Activated naive CD4-positive, alpha-beta T cell treated with anti-CD3 and anti-CD28 coated beads, Interleukin-2, amount 10 ng/mL, durations not matched to agents 7 days and 5 days (primary cell): ENCODE results near the gene ATP12A.

Experiments
- CTCF ChIA-PET: fragments of 350-600 bp; sonication (Branson Sonifier 250); formaldehyde crosslinking; loops from one replicate; lab custom pipeline; 2021; ENCODE audit warnings: antibody characterized with exemption; lab: Charles Lee
- DNase-seq: peaks from one replicate; pipeline ENCODE4 v3.0.0-alpha.2; 2020
- H3K27ac Mint-ChIP-seq: one replicate; pipeline ENCODE4 v1.8.0; 2021; ENCODE audit warnings: mild to moderate bottlenecking, moderate library complexity, mixed read lengths
- H3K27me3 Mint-ChIP-seq: one replicate; pipeline ENCODE4 v1.8.0; 2021; ENCODE audit warnings: mild to moderate bottlenecking, mixed read lengths
- H3K36me3 Mint-ChIP-seq: one replicate; pipeline ENCODE4 v1.8.0; 2021; ENCODE audit warnings: mixed read lengths
- H3K4me1 Mint-ChIP-seq: one replicate; pipeline ENCODE4 v1.8.0; 2021; ENCODE audit warnings: mixed read lengths
- H3K4me3 Mint-ChIP-seq: one replicate; pipeline ENCODE4 v1.8.0; 2021; ENCODE audit warnings: mild to moderate bottlenecking, moderate library complexity, mixed read lengths
- H3K9me3 Mint-ChIP-seq: one replicate; pipeline ENCODE4 v1.8.0; 2021; ENCODE audit warnings: mixed read lengths

The ATP12A gene

DNA sequence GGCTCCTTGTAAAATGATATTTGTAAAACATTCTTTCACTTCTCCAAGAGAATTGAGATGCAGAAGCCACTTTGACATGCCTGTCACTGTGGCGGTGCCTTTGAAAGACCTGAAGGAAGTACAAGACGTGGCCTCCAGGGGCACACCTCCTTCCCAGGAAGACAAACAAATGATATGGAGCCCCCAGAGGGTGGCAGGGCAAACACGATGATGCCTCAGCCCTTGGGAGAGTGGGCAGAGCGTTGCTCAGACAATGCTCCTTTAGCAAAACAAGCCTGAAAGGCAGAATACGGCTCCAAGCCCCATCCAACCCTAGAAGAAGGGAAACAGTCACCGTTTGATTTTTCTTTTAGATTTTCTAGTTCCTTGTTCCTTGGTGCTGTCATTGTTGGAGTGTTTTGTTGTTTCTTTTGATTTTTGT lies 9.2 kb upstream of the ATP12A start:
- Mint-ChIP-seq H3K4me1 (peaks cover 10% of the 10 kb centered on the region), H3K27ac (no peak overlapping the region), H3K27me3 (peaks cover 57% of the 10 kb centered on the region), H3K4me3 (no peak overlapping the region), H3K9me3 (no peaks in the 10 kb centered on the region), H3K36me3 (no peaks in the 10 kb centered on the region)
- CTCF ChIA-PET: interaction anchor here (0.6 to 5.2 kb wide), 4 partner anchors 14 to 65 kb away, joined by 3 to 44 read pairs (median 4); no protein-coding TSS in a partner anchor
- no peak for DNase-seq

- Mint-ChIP-seq H3K4me1 (peaks cover 10% of the 10 kb centered on the region), H3K27ac (no peak overlapping the region), H3K4me3 (no peak overlapping the region), H3K36me3 (no peaks in the 10 kb centered on the region), H3K27me3 (peaks cover 59% of the 10 kb centered on the region), H3K9me3 (no peaks in the 10 kb centered on the region)
- CTCF ChIA-PET: interaction anchor here (0.6 to 5.2 kb wide), 11 partner anchors 12 to 330 kb away, joined by 3 to 44 read pairs (median 4); no protein-coding TSS in a partner anchor
- DNase-seq: no peak
Observed at GRCh38 chr13:24671386-24672113, 8.7 kb upstream of the ATP12A start.

DNA sequence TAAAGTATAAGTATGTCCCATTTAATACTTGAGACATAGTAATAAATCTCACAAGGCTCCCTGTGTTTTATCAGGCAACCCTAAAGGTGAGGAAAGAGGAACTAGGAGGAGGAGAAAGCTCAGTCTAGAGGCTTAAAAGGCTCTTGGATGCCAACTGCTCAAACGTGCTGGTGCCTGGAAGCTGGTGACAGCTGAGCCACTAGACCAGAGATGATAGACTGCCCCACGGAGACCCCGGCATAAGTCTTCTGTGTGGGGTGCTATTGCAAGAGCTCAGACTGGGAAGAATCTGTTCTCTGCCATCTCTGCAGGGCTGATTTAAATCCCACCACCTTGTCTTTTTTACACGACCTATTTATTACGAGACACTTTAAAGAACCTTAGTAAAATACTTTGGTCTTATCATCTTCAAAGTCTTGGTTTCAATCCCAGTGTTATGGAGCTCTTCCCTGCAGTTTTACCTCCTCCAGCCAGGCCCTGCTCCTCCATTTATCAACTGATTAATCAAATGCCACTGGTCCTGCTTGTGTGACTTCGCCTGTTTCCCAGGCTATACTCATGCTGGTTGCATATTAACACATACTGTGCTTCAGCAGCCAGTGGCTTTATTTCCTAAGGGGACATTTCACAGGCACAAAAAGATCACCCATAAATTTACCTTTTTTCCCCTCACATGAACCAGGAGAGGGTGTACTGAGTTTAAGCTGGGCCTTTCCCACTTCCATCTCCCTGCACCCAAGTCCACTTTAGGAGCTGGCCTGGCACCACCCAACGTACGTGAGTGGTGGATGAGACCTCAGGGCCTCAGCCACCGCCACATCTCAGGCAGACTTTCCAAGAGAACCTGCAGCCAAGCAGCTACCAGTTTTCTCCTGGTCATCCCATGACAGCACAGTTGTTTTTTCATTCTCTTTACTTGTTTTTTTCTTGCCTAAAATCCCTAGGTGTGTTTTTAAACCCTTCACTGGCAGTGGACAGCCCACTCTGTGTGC lies 7.8 kb upstream of the ATP12A start:
- Mint-ChIP-seq H3K36me3 (no peaks in the 10 kb centered on the region), H3K27ac (no peak overlapping the region), H3K4me3 (no peak overlapping the region), H3K9me3 (no peaks in the 10 kb centered on the region), H3K4me1 (peaks cover 10% of the 10 kb centered on the region), H3K27me3 (peaks cover 67% of the 10 kb centered on the region)
- DNase-seq: no peak
- CTCF ChIA-PET: interaction anchor here (0.6 to 5.2 kb wide), 13 partner anchors 11 to 330 kb away, joined by 3 to 44 read pairs (median 4); no protein-coding TSS in a partner anchor

DNA sequence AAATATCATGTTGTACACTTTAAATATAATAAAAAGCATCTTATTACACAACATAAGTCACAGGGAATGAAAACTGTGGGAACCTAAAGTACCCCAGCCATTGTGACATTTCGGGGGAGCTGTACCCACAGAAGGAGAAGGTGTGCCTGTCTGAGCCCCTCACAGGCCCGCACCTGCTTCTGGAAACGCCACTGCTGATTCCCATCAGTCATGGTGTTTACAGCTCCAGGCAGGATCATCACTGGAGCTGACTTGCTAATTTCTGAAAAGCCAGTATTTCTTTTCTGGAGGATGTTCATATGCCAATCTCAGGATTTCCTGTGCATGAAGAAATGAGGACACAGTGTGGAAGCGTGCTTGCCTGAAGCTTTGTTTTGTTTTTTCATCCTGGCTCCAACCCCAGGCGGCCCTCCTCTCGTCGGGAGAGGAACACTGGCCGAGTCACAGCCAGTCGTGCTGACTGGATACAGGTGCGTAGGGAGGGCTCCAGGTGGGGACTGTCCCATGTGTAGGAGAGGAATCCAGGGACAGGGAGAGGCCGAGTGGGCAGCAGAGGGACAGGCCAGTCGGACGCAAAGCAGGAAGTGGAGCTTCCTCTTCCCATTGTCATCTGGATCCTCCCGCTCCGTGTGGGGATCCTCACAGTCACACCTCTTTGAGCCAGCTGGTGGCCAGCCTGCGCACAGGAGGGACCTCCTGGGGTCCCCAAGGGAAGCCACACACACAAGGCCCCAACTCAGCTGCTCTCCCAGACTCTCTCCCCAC lies 4.2 kb upstream of the ATP12A start:
- peaks cover 68% of the 10 kb centered on the region for H3K27me3 Mint-ChIP-seq
- no peak overlapping the region for H3K27ac Mint-ChIP-seq
- no peaks in the 10 kb centered on the region for H3K9me3 Mint-ChIP-seq
- no peak for DNase-seq
- H3K36me3 Mint-ChIP-seq: no peaks in the 10 kb centered on the region
- CTCF ChIA-PET: interaction anchor here (1.0 to 1.5 kb wide), 2 partner anchors 18 to 70 kb away, joined by 3 to 4 read pairs; no protein-coding TSS in a partner anchor
- peaks cover 11% of the 10 kb centered on the region for H3K4me1 Mint-ChIP-seq
- no peak overlapping the region for H3K4me3 Mint-ChIP-seq

DNA sequence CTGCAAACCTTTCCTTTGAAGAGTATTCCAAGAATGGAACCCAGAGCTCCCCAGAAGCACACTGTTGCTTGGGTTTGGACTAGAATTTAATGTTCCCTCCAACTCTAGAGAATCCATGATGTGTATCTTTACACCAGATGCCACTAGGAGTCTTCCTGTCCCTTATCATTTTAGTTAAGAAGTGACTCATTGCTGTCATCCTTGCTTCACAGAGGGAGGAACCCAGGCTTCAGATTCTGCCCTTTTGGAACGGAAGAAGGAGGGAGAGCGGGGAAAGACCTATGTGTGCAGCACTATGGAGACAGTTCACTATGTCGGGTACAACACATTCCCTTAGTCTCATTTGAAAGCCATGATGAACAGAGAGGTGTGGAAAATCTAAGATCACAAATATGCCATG lies 2.1 kb upstream of the ATP12A start:
- no peaks in the 10 kb centered on the region for H3K36me3 Mint-ChIP-seq
- DNase-seq: no peak
- H3K4me1 Mint-ChIP-seq: peaks cover 7% of the 10 kb centered on the region
- no peak overlapping the region for H3K27ac Mint-ChIP-seq
- no peaks in the 10 kb centered on the region for H3K9me3 Mint-ChIP-seq
- H3K27me3 Mint-ChIP-seq: peaks cover 74% of the 10 kb centered on the region
- no peak overlapping the region for H3K4me3 Mint-ChIP-seq
- CTCF ChIA-PET: interaction anchor here (0.6 kb wide), 1 partner anchor 30 kb away, joined by 3 read pairs; no protein-coding TSS in a partner anchor

DNA sequence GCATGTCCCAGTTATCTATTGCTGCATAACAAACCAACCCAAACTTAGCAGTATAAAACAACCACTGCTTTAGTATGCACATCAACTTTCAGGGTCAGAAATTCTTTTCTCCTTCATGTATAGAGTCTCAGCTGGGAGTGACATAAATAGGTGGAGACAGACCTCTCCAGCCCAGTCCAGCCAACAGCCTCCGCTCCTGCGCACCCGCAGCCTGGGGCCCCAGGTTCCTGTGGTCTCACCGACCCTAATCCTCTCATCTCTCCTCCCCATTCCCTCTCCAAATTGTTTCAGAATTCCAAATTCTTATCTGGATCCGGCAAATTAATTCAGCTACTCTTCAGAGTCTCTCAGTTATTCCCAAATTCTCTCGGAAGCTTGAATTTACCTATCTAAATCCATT lies 522 bp upstream of the ATP12A start:
- no peaks in the 10 kb centered on the region for H3K36me3 Mint-ChIP-seq
- H3K4me3 Mint-ChIP-seq: no peak overlapping the region
- CTCF ChIA-PET: no interaction called here
- no peak for DNase-seq
- no peak overlapping the region for H3K27ac Mint-ChIP-seq
- H3K4me1 Mint-ChIP-seq: peaks cover 22% of the 10 kb centered on the region
- H3K9me3 Mint-ChIP-seq: no peaks in the 10 kb centered on the region
- peaks cover 68% of the 10 kb centered on the region for H3K27me3 Mint-ChIP-seq

GRCh38 chr13:24680921-24681604 lies 855 bp downstream of the ATP12A start:
- peaks cover 78% of the 10 kb centered on the region for H3K27me3 Mint-ChIP-seq
- CTCF ChIA-PET: interaction anchor here (0.6 to 3.5 kb wide), 4 partner anchors 13 to 313 kb away, joined by 3 to 20 read pairs (median 4); no protein-coding TSS in a partner anchor
- no peak overlapping the region for H3K27ac Mint-ChIP-seq

DNA sequence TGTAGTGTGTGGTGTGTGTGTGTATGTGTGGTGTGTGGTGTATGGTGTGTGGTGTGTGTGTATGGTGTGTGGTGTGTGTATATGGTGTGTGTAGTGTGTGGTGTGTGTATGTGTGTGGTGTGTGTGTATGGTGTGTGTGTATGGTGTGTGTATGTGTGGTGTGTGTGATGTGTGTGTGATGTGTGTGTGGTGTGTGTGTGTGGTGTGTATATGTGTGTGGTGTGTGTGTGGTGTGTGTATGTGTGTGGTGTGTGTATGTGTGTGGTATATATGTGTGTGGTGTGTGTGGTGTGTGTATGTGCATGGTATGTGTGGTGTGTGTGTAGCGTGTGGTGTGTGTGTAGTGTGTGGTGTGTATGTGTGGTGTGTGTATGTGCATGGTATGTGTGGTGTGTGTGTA lies 1.7 kb downstream of the ATP12A start:
- no peak for DNase-seq
- Mint-ChIP-seq H3K27me3 (peaks cover 82% of the 10 kb centered on the region), H3K36me3 (no peaks in the 10 kb centered on the region), H3K9me3 (no peaks in the 10 kb centered on the region), H3K27ac (peak overlapping the region; percentile 9), H3K4me1 (peaks cover 34% of the 10 kb centered on the region), H3K4me3 (no peak overlapping the region)
- CTCF ChIA-PET: interaction anchor here (1.5 to 3.5 kb wide), 3 partner anchors 11 to 49 kb away, joined by 4 to 20 read pairs (median 5); no protein-coding TSS in a partner anchor

More at GRCh38 chr13:24680921-24681604, 855 bp downstream of the ATP12A start:
- Mint-ChIP-seq H3K9me3 (no peaks in the 10 kb centered on the region), H3K4me3 (no peak overlapping the region), H3K36me3 (no peaks in the 10 kb centered on the region), H3K4me1 (peaks cover 34% of the 10 kb centered on the region)
- DNase-seq: no peak

DNA sequence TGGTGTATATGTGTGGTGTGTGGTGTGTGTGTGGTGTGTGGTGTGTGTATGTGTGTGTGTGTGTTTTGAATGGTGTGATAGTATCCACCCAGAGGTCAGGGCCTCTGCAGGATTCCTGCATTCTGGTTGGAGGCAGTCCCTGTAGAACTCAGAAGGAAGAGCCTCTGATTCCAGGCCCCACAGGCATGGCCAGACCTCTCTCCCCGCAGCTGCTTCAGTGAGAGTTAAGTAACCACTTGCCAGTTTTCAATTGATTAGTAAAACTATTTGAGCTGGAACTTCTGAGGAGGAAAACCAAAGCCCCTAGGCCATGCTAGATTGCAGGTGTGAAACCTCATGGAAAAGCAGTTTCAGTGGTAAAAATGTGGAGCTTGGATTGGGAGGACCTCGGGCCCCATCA lies 2.1 kb downstream of the ATP12A start:
- no peaks in the 10 kb centered on the region for H3K9me3 Mint-ChIP-seq
- H3K27me3 Mint-ChIP-seq: peaks cover 82% of the 10 kb centered on the region
- no peak for DNase-seq
- H3K27ac Mint-ChIP-seq: no peak overlapping the region
- no peaks in the 10 kb centered on the region for H3K36me3 Mint-ChIP-seq
- peaks cover 34% of the 10 kb centered on the region for H3K4me1 Mint-ChIP-seq
- H3K4me3 Mint-ChIP-seq: no peak overlapping the region
- CTCF ChIA-PET: interaction anchor here (1.0 to 3.5 kb wide), 8 partner anchors 9 to 64 kb away, joined by 3 to 20 read pairs (median 5); no protein-coding TSS in a partner anchor

GRCh38 chr13:24683351-24683750 lies 3.1 kb downstream of the ATP12A start:
- no peaks in the 10 kb centered on the region for H3K9me3 Mint-ChIP-seq
- peaks cover 82% of the 10 kb centered on the region for H3K27me3 Mint-ChIP-seq
- peaks cover 34% of the 10 kb centered on the region for H3K4me1 Mint-ChIP-seq
- H3K4me3 Mint-ChIP-seq: no peak overlapping the region
- CTCF ChIA-PET: interaction anchor here (1.0 to 3.5 kb wide), 11 partner anchors 10 to 104 kb away, joined by 3 to 20 read pairs (median 4); no protein-coding TSS in a partner anchor
- no peaks in the 10 kb centered on the region for H3K36me3 Mint-ChIP-seq
- DNase-seq: no peak
- H3K27ac Mint-ChIP-seq: no peak overlapping the region

GRCh38 chr13:24683838-24684599 lies 3.8 kb downstream of the ATP12A start:
- DNase-seq: peak; percentile 72
- Mint-ChIP-seq H3K4me1 (peaks cover 34% of the 10 kb centered on the region), H3K36me3 (no peaks in the 10 kb centered on the region), H3K4me3 (no peak overlapping the region), H3K27me3 (peaks cover 87% of the 10 kb centered on the region), H3K27ac (peak overlapping the region; percentile 50), H3K9me3 (no peaks in the 10 kb centered on the region)
- CTCF ChIA-PET: interaction anchor here (0.7 to 3.5 kb wide), 14 partner anchors 10 to 104 kb away, joined by 3 to 20 read pairs (median 4); no protein-coding TSS in a partner anchor

GRCh38 chr13:24684600-24684998 lies 4.4 kb downstream of the ATP12A start:
- no peak overlapping the region for H3K27ac Mint-ChIP-seq
- H3K9me3 Mint-ChIP-seq: no peaks in the 10 kb centered on the region
- no peaks in the 10 kb centered on the region for H3K36me3 Mint-ChIP-seq
- DNase-seq: peak; percentile 43
- no peak overlapping the region for H3K4me3 Mint-ChIP-seq
- CTCF ChIA-PET: interaction anchor here (0.7 to 2.1 kb wide), 8 partner anchors 9 to 79 kb away, joined by 3 to 13 read pairs (median 5); no protein-coding TSS in a partner anchor
- H3K4me1 Mint-ChIP-seq: peaks cover 32% of the 10 kb centered on the region
- peaks cover 90% of the 10 kb centered on the region for H3K27me3 Mint-ChIP-seq
